ENCODE results near the gene UQCR10.
"Not testable (repeated sequence)": the region's sequence is repeated elsewhere in the genome, so short reads cannot be mapped to it uniquely, and the experiment has no call there.

UQCR10 gene

DNA sequence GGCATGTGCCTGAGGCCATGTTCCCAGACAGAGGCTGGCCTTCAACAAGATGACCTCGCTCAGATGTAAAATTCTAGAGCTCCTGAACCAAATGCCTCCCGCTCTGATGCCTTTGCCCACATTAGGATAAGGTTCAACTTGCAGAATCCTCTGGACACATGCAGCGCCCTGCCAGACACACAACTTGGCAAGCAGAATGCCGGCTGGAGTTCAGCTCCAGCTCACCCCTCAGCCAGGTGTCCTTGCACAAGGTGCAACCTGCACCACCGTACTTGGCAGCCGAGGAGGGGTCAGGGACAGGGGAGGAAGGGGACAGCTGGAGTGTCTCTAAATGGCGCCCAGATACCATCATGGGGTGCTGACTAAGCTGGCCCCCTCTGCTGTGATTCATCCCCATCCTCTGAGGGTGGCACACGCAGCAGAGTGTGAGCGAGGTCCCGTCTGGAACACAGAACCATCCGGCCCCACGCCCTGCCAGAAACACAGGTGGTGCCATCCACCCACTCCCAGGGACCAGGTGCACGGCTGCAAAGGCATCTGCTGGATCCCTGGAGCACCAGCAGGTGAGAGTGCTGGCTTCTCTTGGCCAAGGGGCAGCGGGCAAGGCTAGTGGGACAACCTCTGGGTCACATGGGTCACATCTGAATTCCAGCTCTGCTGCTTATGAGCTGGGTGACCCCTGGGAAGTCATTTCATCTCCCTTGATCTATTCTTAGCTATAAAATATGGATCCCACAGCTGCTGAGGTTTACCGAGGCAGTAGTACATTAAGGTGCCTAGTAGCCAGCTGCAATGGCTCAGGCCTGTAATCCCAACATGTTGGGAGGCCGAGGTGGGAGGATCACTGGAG, 13.1 kb upstream of the UQCR10 start:
- DNase-seq (no peak), ATAC-seq (ENCODE audit: insufficient read depth, low read depth) (no peak)
- no peaks in the 10 kb centered on the region for H3K27me3 ChIP-seq (ENCODE audit: insufficient read depth, low read length, poor library complexity)
- H3K9me3 ChIP-seq (ENCODE audit: insufficient read depth, low read length, severe bottlenecking), result no peaks in the 10 kb centered on the region
- H3K4me1 ChIP-seq (ENCODE audit: insufficient read depth, low read length), result no peaks in the 10 kb centered on the region
- H2AFZ ChIP-seq (ENCODE audit: low read depth, low read length), result no peak overlapping the region
- TF ChIP-seq, protein P1, sequence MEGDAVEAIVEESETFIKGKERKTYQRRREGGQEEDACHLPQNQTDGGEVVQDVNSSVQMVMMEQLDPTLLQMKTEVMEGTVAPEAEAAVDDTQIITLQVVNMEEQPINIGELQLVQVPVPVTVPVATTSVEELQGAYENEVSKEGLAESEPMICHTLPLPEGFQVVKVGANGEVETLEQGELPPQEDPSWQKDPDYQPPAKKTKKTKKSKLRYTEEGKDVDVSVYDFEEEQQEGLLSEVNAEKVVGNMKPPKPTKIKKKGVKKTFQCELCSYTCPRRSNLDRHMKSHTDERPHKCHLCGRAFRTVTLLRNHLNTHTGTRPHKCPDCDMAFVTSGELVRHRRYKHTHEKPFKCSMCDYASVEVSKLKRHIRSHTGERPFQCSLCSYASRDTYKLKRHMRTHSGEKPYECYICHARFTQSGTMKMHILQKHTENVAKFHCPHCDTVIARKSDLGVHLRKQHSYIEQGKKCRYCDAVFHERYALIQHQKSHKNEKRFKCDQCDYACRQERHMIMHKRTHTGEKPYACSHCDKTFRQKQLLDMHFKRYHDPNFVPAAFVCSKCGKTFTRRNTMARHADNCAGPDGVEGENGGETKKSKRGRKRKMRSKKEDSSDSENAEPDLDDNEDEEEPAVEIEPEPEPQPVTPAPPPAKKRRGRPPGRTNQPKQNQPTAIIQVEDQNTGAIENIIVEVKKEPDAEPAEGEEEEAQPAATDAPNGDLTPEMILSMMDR (IDR thresholded peaks at IDR 0.05; ENCODE audit: borderline replicate concordance, extremely low read depth, low read length, poor library complexity, severe bottlenecking), result no peak
- TF ChIP-seq EZH2 (IDR thresholded peaks at IDR 0.05; ENCODE audit: borderline replicate concordance, low read depth, low read length, severe bottlenecking), result no peak
- H3K4me2 ChIP-seq (ENCODE audit: insufficient read depth, low read length), result no peak overlapping the region
- H3K27ac ChIP-seq (ENCODE audit: low read length), result no peak overlapping the region
- H3K9ac ChIP-seq (ENCODE audit: low read depth, low read length), result no peak overlapping the region
- 0 out of 2 replicates have a peak, but pooled peaks cover 2% of the 10 kb centered on the region for H3K79me2 ChIP-seq (ENCODE audit: insufficient read depth, low read length)
- no peak overlapping the region for H3K4me3 ChIP-seq (ENCODE audit: low read depth in 1 of 2, low read length in 2 of 2)
- H4K20me1 ChIP-seq (ENCODE audit: insufficient read depth, low read length), result 0 out of 2 replicates have a peak, but pooled peaks cover 3% of the 10 kb centered on the region
- 0 out of 2 replicates have a peak, but pooled peaks cover 7% of the 10 kb centered on the region for H3K36me3 ChIP-seq (ENCODE audit: insufficient read depth, low read length)

DNA sequence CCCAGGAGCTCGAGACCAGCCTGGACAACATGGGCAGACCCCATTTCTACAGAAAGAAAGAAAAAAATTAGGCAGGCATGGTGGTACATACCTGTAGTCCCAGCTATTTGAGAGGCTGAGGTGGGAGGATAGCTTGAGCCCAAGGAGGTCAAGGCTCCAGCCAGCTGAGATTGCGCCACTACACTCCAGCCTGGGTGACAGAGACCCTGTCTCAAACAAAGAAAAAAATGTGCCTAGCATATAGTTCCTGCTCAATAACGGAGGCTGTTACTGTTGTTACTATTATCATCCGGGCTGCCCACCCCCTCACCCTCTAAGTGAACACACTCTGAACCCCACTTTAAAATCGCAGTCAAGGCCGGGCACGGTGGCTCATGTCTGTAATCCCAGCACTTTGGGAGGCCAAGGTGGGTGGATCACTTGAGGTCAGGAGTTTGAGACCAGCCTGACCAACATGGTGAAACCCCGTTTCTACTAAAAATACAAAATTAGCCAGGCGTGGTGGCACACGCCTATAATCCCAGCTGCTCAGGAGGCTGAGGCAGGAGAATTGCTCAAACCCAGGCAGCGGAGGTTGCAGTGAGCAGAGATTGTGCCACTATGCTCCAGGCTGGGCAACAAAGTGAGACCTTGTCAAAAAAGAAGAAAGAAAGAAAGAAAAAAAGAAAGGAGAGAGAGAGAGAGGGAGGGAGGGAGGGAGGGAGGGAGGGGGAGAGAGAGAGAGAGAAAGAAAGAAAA, 12.3 kb upstream of the UQCR10 start:
- H3K9ac ChIP-seq (ENCODE audit: low read depth, low read length); H4K20me1 ChIP-seq (ENCODE audit: insufficient read depth, low read length); H3K9me3 ChIP-seq (ENCODE audit: insufficient read depth, low read length, severe bottlenecking); H3K27me3 ChIP-seq (ENCODE audit: insufficient read depth, low read length, poor library complexity); H3K79me2 ChIP-seq (ENCODE audit: insufficient read depth, low read length); H3K4me2 ChIP-seq (ENCODE audit: insufficient read depth, low read length); H3K27ac ChIP-seq (ENCODE audit: low read length); H3K36me3 ChIP-seq (ENCODE audit: insufficient read depth, low read length); H3K4me3 ChIP-seq (ENCODE audit: low read depth in 1 of 2, low read length in 2 of 2); ATAC-seq (ENCODE audit: insufficient read depth, low read depth); DNase-seq; H2AFZ ChIP-seq (ENCODE audit: low read depth, low read length); H3K4me1 ChIP-seq (ENCODE audit: insufficient read depth, low read length): not testable (repeated sequence)

DNA sequence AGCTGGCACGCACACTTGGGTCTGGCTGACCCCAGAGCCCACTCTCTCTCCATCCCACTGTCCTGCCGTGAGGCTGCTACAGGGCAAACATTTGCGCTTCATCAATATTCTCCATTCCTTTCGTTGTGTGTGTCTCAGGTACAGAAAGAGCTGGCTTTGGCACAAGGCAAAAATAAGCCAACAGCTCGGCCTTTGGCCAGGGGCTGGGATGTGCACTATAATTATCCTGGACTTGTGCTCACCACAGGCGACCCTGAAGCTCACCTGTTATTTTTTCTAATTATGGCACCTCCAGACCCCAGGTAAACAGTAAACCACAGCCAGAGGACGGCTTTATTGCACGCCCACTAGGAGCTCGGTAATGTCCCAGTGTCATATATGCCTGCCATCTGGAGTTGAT, 11.3 kb upstream of the UQCR10 start:
- H3K27ac ChIP-seq (ENCODE audit: low read length), result no peak overlapping the region
- ATAC-seq (ENCODE audit: insufficient read depth, low read depth) (no peak), DNase-seq (no peak)
- no peak overlapping the region for H2AFZ ChIP-seq (ENCODE audit: low read depth, low read length)
- no peaks in the 10 kb centered on the region for H3K4me1 ChIP-seq (ENCODE audit: insufficient read depth, low read length)
- H3K4me2 ChIP-seq (ENCODE audit: insufficient read depth, low read length), result no peak overlapping the region
- H3K9me3 ChIP-seq (ENCODE audit: insufficient read depth, low read length, severe bottlenecking), result no peaks in the 10 kb centered on the region
- no peak overlapping the region for H3K9ac ChIP-seq (ENCODE audit: low read depth, low read length)
- no peaks in the 10 kb centered on the region for H3K27me3 ChIP-seq (ENCODE audit: insufficient read depth, low read length, poor library complexity)
- TF ChIP-seq, protein P1 (IDR thresholded peaks at IDR 0.05; ENCODE audit: borderline replicate concordance, extremely low read depth, low read length, poor library complexity, severe bottlenecking), result no peak
- no peak for TF ChIP-seq EZH2 (IDR thresholded peaks at IDR 0.05; ENCODE audit: borderline replicate concordance, low read depth, low read length, severe bottlenecking)
- 0 out of 2 replicates have a peak, but pooled peaks cover 2% of the 10 kb centered on the region for H3K79me2 ChIP-seq (ENCODE audit: insufficient read depth, low read length)
- H4K20me1 ChIP-seq (ENCODE audit: insufficient read depth, low read length), result 0 out of 2 replicates have a peak, but pooled peaks cover 3% of the 10 kb centered on the region
- no peak overlapping the region for H3K4me3 ChIP-seq (ENCODE audit: low read depth in 1 of 2, low read length in 2 of 2)
- H3K36me3 ChIP-seq (ENCODE audit: insufficient read depth, low read length), result 0 out of 2 replicates have a peak, but pooled peaks cover 3% of the 10 kb centered on the region

DNA sequence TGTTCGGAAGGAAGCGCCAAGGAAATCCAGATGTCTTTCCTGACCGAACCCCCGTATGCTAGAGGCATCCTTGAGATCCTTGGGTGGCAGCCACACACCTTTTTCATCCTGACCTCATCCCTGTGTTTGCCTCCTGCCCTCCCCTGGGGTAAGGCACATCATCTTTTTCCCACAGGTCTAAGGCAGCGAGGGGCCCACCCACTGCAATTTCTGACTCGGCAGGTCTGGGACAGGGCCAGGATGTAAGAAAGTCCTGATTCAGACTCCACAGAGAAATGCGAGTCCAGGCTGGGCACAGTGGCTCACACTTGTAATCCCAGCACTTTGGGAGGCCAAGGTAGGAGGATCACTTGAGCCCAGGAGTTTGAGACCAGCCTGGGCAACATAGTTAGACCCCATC, 10.8 kb upstream of the UQCR10 start:
- TF ChIP-seq, protein P1 (IDR thresholded peaks at IDR 0.05; ENCODE audit: borderline replicate concordance, extremely low read depth, low read length, poor library complexity, severe bottlenecking), result no peak
- TF ChIP-seq EZH2 (IDR thresholded peaks at IDR 0.05; ENCODE audit: borderline replicate concordance, low read depth, low read length, severe bottlenecking), result no peak
- ATAC-seq (ENCODE audit: insufficient read depth, low read depth) (no peak), DNase-seq (no peak)
- Histone ChIP-seq H3K36me3 (ENCODE audit: insufficient read depth, low read length) (0 out of 2 replicates have a peak, but pooled peaks cover 3% of the 10 kb centered on the region), H2AFZ (ENCODE audit: low read depth, low read length) (no peak overlapping the region), H3K27ac (ENCODE audit: low read length) (no peak overlapping the region), H4K20me1 (ENCODE audit: insufficient read depth, low read length) (0 out of 2 replicates have a peak, but pooled peaks cover 3% of the 10 kb centered on the region), H3K27me3 (ENCODE audit: insufficient read depth, low read length, poor library complexity) (no peaks in the 10 kb centered on the region), H3K4me1 (ENCODE audit: insufficient read depth, low read length) (no peaks in the 10 kb centered on the region), H3K4me2 (ENCODE audit: insufficient read depth, low read length) (no peak overlapping the region), H3K9me3 (ENCODE audit: insufficient read depth, low read length, severe bottlenecking) (no peaks in the 10 kb centered on the region), H3K79me2 (ENCODE audit: insufficient read depth, low read length) (0 out of 2 replicates have a peak, but pooled peaks cover 2% of the 10 kb centered on the region), H3K9ac (ENCODE audit: low read depth, low read length) (no peak overlapping the region), H3K4me3 (ENCODE audit: low read depth in 1 of 2, low read length in 2 of 2) (no peak overlapping the region)

Measured in DND-41 (cell line).